Measurements from ENCODE around the gene CD74. TPM values are rescaled to one million over a fixed set of nuclear protein-coding genes. Genes with fewer than 3 reads are reported as not detected.

CD74 gene
- total RNA-seq = 7.5 and 7.9 TPM in 2 replicates

DNA sequence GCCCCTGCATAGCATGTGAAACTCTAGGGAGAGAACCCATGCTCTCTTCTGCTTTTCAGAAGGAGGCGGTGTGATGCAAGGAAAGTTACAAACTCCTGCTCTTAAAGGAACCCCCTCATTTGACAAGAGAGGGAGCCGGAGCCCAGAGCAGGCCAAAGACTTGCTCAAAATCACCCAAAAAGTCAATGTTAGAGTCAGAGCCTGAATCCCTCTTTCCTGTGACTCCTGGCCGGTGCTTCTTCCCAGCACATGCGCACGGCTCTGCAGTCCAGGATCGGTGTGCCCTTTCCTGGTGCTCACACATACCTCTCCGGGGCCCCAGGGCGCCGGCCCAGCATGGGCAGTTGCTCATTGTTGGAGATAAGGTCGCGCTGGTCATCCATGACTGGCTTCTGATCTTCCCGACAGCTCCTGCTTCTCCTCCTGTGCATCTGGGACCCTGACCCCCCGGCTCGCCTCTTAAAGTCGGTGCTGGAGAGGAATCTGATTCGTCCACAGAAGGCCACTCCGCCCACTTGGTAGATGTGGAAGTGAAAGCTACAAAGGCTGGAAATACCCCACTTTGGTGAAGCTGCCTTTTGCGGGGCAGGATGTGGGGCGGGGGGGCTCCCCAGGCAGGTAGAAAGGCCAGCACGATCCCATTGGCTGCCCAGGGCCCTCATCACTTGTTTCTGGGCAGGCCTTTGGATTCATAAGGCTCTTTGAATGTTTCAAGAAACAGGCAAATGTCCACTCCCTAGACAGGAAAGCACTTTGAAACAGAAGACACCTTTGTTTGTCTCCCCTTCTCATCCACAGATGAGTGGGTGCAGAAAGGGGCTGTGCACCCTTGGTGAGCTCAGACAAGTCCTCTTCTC is at the start of gene CD74:
Gene CD74, minus strand, starts transcription at position 592 of the 857 bp plus-strand sequence. Its CDS starts 161 bp downstream, at position 431.

DNA sequence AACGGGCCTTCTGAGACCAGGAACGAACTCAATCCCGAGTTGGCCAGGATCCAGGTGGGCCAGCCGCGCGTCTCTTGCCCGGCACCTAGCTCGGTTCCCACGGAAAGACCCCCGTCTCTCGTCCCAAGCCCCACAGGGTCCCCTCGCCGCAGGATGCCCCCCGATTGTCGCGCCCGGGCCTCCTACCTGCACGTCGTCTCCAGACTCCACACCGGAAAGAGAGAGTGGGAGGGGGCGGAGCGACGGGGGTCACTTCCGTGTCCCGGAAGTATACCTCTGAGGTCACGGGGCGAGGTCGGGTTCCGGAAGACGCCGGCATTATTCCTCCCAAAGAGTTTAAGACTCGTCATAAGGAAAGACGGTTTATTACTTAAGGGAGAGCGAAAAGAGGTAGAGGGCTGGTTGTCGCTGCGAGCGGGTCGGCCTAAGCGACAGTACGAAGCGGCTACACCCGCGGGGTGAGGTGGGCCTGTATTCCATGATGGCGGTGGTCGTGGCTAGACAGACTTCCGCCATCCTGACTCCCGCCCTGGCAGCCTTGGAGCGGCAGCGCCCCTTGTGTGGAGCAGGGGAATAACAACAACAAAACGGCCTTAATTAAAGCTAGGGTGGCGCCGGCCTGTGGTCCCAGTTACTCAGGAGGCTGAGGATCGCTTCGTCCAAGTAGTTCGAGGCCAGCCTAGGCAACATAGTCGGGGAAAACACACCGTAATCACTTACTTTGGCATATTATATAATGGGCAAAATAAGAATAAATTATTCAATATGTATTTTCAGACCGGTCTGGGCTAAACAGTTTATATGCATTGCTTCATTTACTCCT is 37.0 kb upstream of the CD74 start, which contains the start of gene RPS14:
Gene RPS14, minus strand, starts transcription at position 223 of the 823 bp plus-strand sequence. CDS start 2,006 bp downstream, outside the sequence.

DNA sequence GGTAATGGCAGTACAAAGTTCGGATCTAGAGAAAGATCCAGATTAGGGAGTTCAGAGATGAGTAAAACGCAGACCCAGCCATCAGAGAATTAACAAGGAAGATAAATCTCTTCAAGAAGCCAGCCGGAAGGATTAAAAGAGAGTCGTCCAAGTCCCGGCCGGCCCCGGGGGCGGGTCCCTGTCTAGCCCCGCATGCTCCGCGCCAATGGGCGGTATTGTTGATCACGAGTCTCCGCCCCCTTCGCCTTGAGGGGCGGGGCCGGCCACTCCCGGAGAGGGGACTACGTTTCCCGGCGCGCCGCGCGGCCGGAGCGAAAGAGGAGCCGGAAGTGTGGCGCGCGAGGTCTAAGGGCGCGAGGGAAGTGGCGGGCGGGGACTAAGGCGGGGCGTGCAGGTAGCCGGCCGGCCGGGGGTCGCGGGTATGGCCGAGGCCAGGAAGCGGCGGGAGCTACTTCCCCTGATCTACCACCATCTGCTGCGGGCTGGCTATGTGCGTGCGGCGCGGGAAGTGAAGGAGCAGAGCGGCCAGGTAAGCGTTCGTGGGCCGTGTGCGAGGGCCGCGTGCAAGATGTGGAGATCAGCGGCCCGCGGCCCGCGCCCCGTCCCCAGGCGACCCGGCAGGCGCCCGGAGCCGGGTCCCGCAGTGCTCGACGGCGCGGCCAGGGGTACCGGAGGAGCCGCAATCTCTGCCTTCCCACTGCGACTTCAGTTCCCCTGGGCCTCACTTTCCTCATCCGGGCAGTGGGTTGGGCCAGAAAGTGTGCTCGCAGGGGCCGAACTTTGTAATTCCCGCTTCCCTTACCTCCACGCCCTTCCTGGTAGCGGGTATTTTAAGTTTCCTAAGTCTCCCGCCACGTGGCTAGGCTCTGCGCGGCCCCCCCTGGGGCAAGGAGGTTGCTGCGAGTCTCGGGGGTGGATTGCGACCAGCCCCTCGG is 55.1 kb downstream of the CD74 start, which contains the start of gene TCOF1:
Gene TCOF1, plus strand, starts transcription at position 372 of the 935 bp plus-strand sequence. Its CDS starts 50 bp downstream, at position 422.

Other genes with a start within 250 kb of the CD74 start
- gene CDX1, start 246.1 kb downstream of the CD74 start, total RNA-seq = 0.39 TPM in 1 of 2 replicates, not detected in the other
- not detected in 2 replicates for gene SLC6A7, start 222.8 kb downstream of the CD74 start, total RNA-seq
- 0.79 TPM in 1 of 2 replicates, not detected in the other for gene CAMK2A, start 123.1 kb downstream of the CD74 start, total RNA-seq
- gene ARSI, start 110.0 kb downstream of the CD74 start, total RNA-seq = 9.4 and 12.5 TPM in 2 replicates
- 14.5 and 15.6 TPM in 2 replicates for gene TCOF1, start 55.2 kb downstream of the CD74 start, total RNA-seq
- 1,741 and 3,246 TPM in 2 replicates for gene RPS14, start 36.8 kb upstream of the CD74 start, total RNA-seq
- gene NDST1, start 95.2 kb upstream of the CD74 start, total RNA-seq = 65.2 and 218 TPM in 2 replicates
- not detected in 2 replicates for gene SYNPO, start 227.8 kb upstream of the CD74 start, total RNA-seq
- not detected in 2 replicates for gene MYOZ3, start 248.3 kb upstream of the CD74 start, total RNA-seq